Neuronal stem cell (in vitro differentiated cells): Measurements from ENCODE around the gene DUS3L.

Experiments
- DNase-seq: peaks from one replicate; pipeline ENCODE4 v3.0.0-alpha.2; 2013; ENCODE audit warnings: low spot score
- H2AFZ ChIP-seq: one replicate; pipeline ENCODE4 v1.6.1; 2013; ENCODE audit warnings: mild to moderate bottlenecking, low read length, inconsistent platforms
- H2AK5ac ChIP-seq: 2 replicates; pipeline ENCODE4 v1.6.1; 2013; ENCODE audit warnings: low read depth, mild to moderate bottlenecking, inconsistent platforms, low read length, moderate library complexity, mixed read lengths
- H2BK120ac ChIP-seq: 2 replicates; pipeline ENCODE4 v1.6.1; 2013; ENCODE audit warnings: low read depth, mild to moderate bottlenecking, inconsistent platforms, low read length, moderate library complexity, mixed read lengths
- H2BK12ac ChIP-seq: one replicate; pipeline ENCODE4 v1.6.1; 2013; ENCODE audit warnings: low read length, inconsistent platforms
- H2BK15ac ChIP-seq: 2 replicates; pipeline ENCODE4 v1.6.1; 2013; ENCODE audit warnings: mild to moderate bottlenecking, low read length, inconsistent platforms, mixed read lengths
- H2BK5ac ChIP-seq: one replicate; pipeline ENCODE4 v1.6.1; 2013; ENCODE audit warnings: inconsistent platforms, mild to moderate bottlenecking, low read length, moderate library complexity
- H3K14ac ChIP-seq: one replicate; pipeline ENCODE4 v1.6.1; 2013; ENCODE audit warnings: low read length, inconsistent platforms
- H3K18ac ChIP-seq: 2 replicates; pipeline ENCODE4 v1.6.1; 2013; ENCODE audit warnings: low read length, inconsistent platforms
- H3K23ac ChIP-seq: 2 replicates; pipeline ENCODE4 v1.6.1; 2013; ENCODE audit warnings: low read depth, mild to moderate bottlenecking, mixed read lengths, low read length, inconsistent platforms; ENCODE audit not compliant: poor library complexity
- H3K27ac ChIP-seq: replicated peaks from 3 replicates; pipeline ENCODE4 v1.5.1; 2013; ENCODE audit warnings: low read length, inconsistent platforms
- H3K27me3 ChIP-seq, 3 experiments: 2 replicates each; pipeline ENCODE4 v1.6.1; 2013; ENCODE audit warnings: low read length in 3 of 3, mild to moderate bottlenecking in 2 of 3, inconsistent platforms in 1 of 3, low read depth in 1 of 3, mixed read lengths in 1 of 3, moderate library complexity in 1 of 3; ENCODE audit not compliant: control insufficient read depth in 3 of 3, insufficient read depth in 3 of 3
- H3K36me3 ChIP-seq, 2 donors: replicated peaks in 1 of 2; 2 replicates each; pipeline ENCODE4 v1.6.1; 2013; ENCODE audit warnings: low read length in 2 of 2; ENCODE audit not compliant: control insufficient read depth in 2 of 2, insufficient read depth in 2 of 2
- H3K4ac ChIP-seq: 2 replicates; pipeline ENCODE4 v1.6.1; 2013; ENCODE audit warnings: inconsistent platforms, mild to moderate bottlenecking, low read length, moderate library complexity
- H3K4me1 ChIP-seq, 2 donors: 1 replicate in 1 of 2; 2 replicates in 1 of 2; pipeline ENCODE4 v1.6.1; 2013; ENCODE audit warnings: low read length in 2 of 2, low read depth in 1 of 2; ENCODE audit not compliant: control insufficient read depth in 2 of 2, insufficient read depth in 1 of 2
- H3K4me2 ChIP-seq: one replicate; pipeline ENCODE4 v1.6.1; 2013; ENCODE audit warnings: mild to moderate bottlenecking, low read length, inconsistent platforms; ENCODE audit not compliant: insufficient read depth, poor library complexity, severe bottlenecking
- H3K4me3 ChIP-seq, 2 donors: 2 replicates each; pipeline ENCODE4 v1.5.1; 2013; ENCODE audit warnings: low read length in 2 of 2, mild to moderate bottlenecking in 2 of 2, inconsistent platforms in 1 of 2, moderate library complexity in 1 of 2
- H3K79me1 ChIP-seq: one replicate; pipeline ENCODE4 v1.6.1; 2013; ENCODE audit warnings: low read depth, mild to moderate bottlenecking, inconsistent platforms, low read length, moderate library complexity
- H3K9ac ChIP-seq: one replicate; pipeline ENCODE4 v1.6.1; 2013; ENCODE audit warnings: mild to moderate bottlenecking, low read depth, low read length, inconsistent platforms; ENCODE audit not compliant: poor library complexity
- H3K9me3 ChIP-seq, 2 donors: replicated peaks in 1 of 2; 2 replicates each; pipeline versions ENCODE3 to v1.6.1; 2013; ENCODE audit warnings: low read length in 2 of 2, mild to moderate bottlenecking in 2 of 2, inconsistent platforms in 1 of 2, low read depth in 1 of 2, mixed read lengths in 1 of 2, moderate library complexity in 1 of 2; ENCODE audit not compliant: control insufficient read depth in 2 of 2, insufficient read depth in 1 of 2
- H4K8ac ChIP-seq: one replicate; pipeline ENCODE4 v1.6.1; 2013; ENCODE audit warnings: low read depth, mild to moderate bottlenecking, inconsistent platforms, low read length, moderate library complexity
- H4K91ac ChIP-seq: one replicate; pipeline ENCODE4 v1.6.1; 2013; ENCODE audit warnings: low read length, low read depth, mild to moderate bottlenecking, inconsistent platforms; ENCODE audit not compliant: poor library complexity
- WGBS, 2 donors: extraction: QIAGEN DNeasy Blood & Tissue Kit; methylation state at CpG; one replicate each; pipeline ENCODE4 v1.1.7; 2013; ENCODE audit warnings: missing lambda C conversion rate in 2 of 2, mixed read lengths in 1 of 2; ENCODE audit not compliant: insufficient read length in 2 of 2, insufficient replicate concordance in 1 of 2; ENCODE audit errors: extremely low coverage in 2 of 2; 5-methylcytosine and 5-hydroxymethylcytosine counted together

DUS3L gene

DNA sequence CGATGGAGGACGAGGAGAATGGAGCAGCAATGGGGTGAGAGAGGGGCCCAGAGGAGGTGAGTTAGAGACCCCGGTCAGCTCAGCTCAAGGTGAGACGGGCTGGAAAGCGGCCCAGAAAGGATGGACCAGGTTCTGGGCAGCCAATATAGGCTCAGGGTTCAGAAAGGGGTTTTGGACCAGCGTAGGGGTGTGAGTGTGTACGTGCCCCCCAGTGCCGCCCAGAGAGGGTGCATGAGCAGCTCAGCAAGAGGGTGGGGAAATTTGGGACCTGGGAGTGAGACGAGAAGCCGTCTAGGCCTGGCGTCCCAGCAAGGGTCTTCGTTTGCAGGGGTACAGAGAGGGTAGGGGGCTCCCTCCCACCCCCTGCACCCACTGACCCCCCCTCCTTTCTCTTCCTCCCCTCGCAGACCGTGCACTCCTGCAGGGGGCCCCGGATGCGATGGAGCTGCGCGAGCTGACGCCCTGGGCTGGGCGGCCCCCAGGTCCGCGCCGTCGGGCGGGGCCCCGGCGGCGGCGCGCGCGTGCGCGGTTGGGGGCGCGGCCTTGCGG lies 36.5 kb upstream of the DUS3L start:
- H3K36me3 ChIP-seq, result no peaks in the 10 kb centered on the region
- H2BK5ac ChIP-seq, result peak overlapping the region; percentile 48
- peak overlapping the region; percentile 93 for H3K9ac ChIP-seq
- H3K23ac ChIP-seq, result peak overlapping the region; percentile 100
- peak overlapping the region; percentile 96 for H3K4me2 ChIP-seq
- H3K27me3 ChIP-seq, result peaks cover 0 to 5% (median 0%) of the 10 kb centered on the region in 3 experiments
- peak overlapping the region; percentile 67 for H2BK15ac ChIP-seq
- peak overlapping the region; percentile 95 for H3K18ac ChIP-seq
- no peak overlapping the region for H2BK12ac ChIP-seq
- H3K4me3 ChIP-seq, result peak overlapping the region; percentile 52 to 94
- H3K4me1 ChIP-seq, result peaks cover 0 to 24% of the 10 kb centered on the region in 2 donors
- H4K8ac ChIP-seq, result no peak overlapping the region
- DNase-seq, result no peak
- no CpG with 5 or more reads among the region's 37 CpGs for WGBS, 2 donors
- H3K9me3 ChIP-seq, result peaks cover 0 to 3% of the 10 kb centered on the region in 2 donors
- peaks cover 3% of the 10 kb centered on the region for H3K79me1 ChIP-seq
- H4K91ac ChIP-seq, result no peak overlapping the region
- peak overlapping the region; percentile 80 for H2AFZ ChIP-seq
- peak overlapping the region; percentile 96 for H3K27ac ChIP-seq
- no peak overlapping the region for H3K4ac ChIP-seq
- peak overlapping the region; percentile 68 for H2AK5ac ChIP-seq
- H3K14ac ChIP-seq, result no peak overlapping the region
- peak overlapping the region; percentile 72 for H2BK120ac ChIP-seq

DNA sequence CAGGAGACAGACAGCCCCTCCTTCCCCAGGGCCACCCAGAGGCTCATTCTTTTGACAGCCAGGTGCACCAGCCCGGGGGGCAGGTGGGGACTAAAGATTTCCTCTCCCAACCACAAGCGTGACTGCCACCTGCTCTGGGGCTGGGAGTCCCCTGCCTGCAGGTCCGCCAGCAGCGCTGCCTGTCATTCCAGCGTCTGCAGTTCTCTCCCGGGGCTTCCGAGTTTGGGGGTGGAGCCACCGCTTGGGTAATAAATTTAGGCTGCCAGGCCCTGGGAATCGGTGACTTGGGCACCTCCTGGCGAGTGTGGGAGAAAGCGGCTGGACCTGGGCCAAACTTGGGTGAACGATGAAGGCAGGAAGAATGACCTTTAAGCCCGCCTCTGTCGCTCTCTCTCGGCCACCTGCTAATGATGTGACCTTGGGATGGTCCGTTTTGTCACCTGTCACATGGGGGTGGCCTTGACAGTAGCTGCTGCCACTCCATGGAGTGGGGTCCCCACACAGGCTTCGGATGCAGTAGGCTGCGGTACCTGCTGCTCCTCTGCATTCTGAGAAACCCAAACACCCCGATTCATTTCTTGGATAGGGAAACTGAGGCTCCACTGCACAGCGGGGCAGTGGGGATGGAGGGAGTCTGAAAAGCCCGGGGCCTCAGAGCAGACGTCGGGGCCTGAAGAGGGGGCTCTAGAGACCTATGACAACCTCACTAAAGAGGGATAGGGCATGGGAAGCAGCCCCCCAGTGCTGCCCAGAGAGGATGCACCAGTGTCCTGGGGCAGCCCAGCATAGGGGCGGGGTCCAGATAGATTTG lies 35.8 kb upstream of the DUS3L start:
- H3K4me3 ChIP-seq, result no peak overlapping the region

DNA sequence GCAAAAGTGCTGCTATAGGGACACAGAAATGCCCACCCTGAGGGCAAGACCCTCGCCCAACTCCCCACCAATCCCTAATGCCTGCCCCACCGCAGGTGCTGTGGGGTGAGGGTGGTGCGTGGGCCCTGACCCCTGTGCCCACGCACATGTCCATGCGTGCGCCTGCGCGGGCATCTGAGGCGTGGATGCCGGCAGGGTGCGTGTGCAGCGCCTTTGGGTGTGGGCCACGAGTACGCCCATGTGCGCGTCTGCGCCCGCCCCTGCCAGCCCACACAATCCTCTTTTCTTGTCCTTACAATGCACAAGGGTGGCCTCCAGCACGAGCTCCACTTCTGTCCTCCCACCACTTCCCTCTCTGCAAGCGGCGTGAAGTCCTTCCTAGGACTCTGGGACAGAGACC lies 34.2 kb upstream of the DUS3L start:
- Histone ChIP-seq H3K4me3 (peak overlapping the region in 1 of 2 donors; percentile 58), H2BK5ac (no peak overlapping the region), H2AK5ac (peak overlapping the region; percentile 56), H3K27ac (no peak overlapping the region), H3K9ac (no peak overlapping the region), H3K36me3 (no peaks in the 10 kb centered on the region), H3K79me1 (peaks cover 1% of the 10 kb centered on the region), H3K4me2 (no peak overlapping the region), H3K9me3 (peaks cover 0 to 3% of the 10 kb centered on the region in 2 donors), H2AFZ (no peak overlapping the region), H2BK12ac (peak overlapping the region; percentile 41), H3K4me1 (peaks cover 0 to 24% of the 10 kb centered on the region in 2 donors), H3K14ac (no peak overlapping the region), H3K23ac (peak overlapping the region; percentile 55), H3K27me3 (peaks cover 0 to 5% (median 0%) of the 10 kb centered on the region in 3 experiments), H4K8ac (no peak overlapping the region), H4K91ac (no peak overlapping the region), H3K18ac (no peak overlapping the region), H2BK15ac (no peak overlapping the region), H2BK120ac (no peak overlapping the region), H3K4ac (no peak overlapping the region)
- WGBS, 2 donors, result no CpG with 5 or more reads among the region's 21 CpGs
- DNase-seq, result no peak

More for the DNA sequence above, 35.8 kb upstream of the DUS3L start:
- DNase-seq, result peak; percentile 32
- Histone ChIP-seq H3K79me1 (peaks cover 3% of the 10 kb centered on the region), H2AK5ac (peak overlapping the region; percentile 94), H4K91ac (no peak overlapping the region), H3K36me3 (no peaks in the 10 kb centered on the region), H3K14ac (no peak overlapping the region), H4K8ac (peak overlapping the region; percentile 52), H3K9me3 (peaks cover 0 to 3% of the 10 kb centered on the region in 2 donors), H2BK15ac (peak overlapping the region; percentile 67), H3K4ac (no peak overlapping the region), H3K18ac (peak overlapping the region; percentile 95), H3K4me1 (peaks cover 0 to 24% of the 10 kb centered on the region in 2 donors), H3K4me2 (peak overlapping the region; percentile 96), H2BK5ac (peak overlapping the region; percentile 53), H2BK12ac (no peak overlapping the region), H3K9ac (no peak overlapping the region), H2BK120ac (peak overlapping the region; percentile 72), H3K27ac (no peak overlapping the region), H3K27me3 (peaks cover 0 to 5% (median 0%) of the 10 kb centered on the region in 3 experiments), H3K23ac (peak overlapping the region; percentile 100), H2AFZ (no peak overlapping the region)
- no CpG with 5 or more reads among the region's 24 CpGs for WGBS, 2 donors

DNA sequence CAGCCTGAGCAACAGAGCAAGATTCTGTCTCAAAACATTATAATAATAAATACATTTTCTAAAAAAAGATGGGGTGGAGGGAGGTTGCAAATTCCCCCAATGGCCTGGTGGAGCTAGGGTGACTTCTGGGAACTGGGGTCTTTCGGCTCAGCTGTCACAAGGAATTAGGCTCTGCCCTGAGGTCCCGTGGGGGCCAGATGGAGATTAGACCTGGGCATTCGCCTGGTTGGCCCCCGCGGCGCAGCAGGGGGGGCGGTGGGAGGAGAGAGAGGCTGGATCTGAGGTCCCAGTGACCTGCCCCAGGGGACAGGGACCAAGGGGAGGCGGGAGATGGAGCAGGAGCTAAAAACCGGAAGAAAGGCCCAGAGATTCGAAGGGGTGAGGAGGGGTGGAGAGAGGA lies 33.8 kb upstream of the DUS3L start:
- H2BK120ac ChIP-seq, result no peak overlapping the region
- H2AFZ ChIP-seq, result no peak overlapping the region
- no peak overlapping the region for H3K14ac ChIP-seq
- no peak overlapping the region for H4K8ac ChIP-seq
- peaks cover 0 to 5% (median 0%) of the 10 kb centered on the region in 3 experiments for H3K27me3 ChIP-seq
- no peak overlapping the region for H3K27ac ChIP-seq
- H3K23ac ChIP-seq, result peak overlapping the region; percentile 55
- H3K9me3 ChIP-seq, result peaks cover 0 to 3% of the 10 kb centered on the region in 2 donors
- no CpG with 5 or more reads among the region's 10 CpGs for WGBS, 2 donors
- H3K4ac ChIP-seq, result no peak overlapping the region
- H3K4me3 ChIP-seq, result no peak overlapping the region
- H3K18ac ChIP-seq, result no peak overlapping the region
- H2AK5ac ChIP-seq, result peak overlapping the region; percentile 75
- no peak overlapping the region for H3K9ac ChIP-seq
- H3K4me1 ChIP-seq, result peaks cover 0 to 24% of the 10 kb centered on the region in 2 donors
- H3K79me1 ChIP-seq, result no peaks in the 10 kb centered on the region
- H3K36me3 ChIP-seq, result no peaks in the 10 kb centered on the region
- DNase-seq, result no peak
- no peak overlapping the region for H4K91ac ChIP-seq
- H2BK5ac ChIP-seq, result no peak overlapping the region
- H3K4me2 ChIP-seq, result no peak overlapping the region
- no peak overlapping the region for H2BK15ac ChIP-seq
- no peak overlapping the region for H2BK12ac ChIP-seq
